OCI-LY3 (cell line): Measurements from ENCODE around the gene YARS2.

Experiments
- H2AFZ ChIP-seq: fragments of 200-600, 300-600 bp; shearing (Covaris generic); 2 replicates; pipeline ENCODE4 v1.6.0; 2014; ENCODE audit warnings: antibody characterized with exemption, low read depth, low read length
- H3K27ac ChIP-seq: fragments of 200-600, 300-600 bp; sonication (generic); 2 replicates; pipeline ENCODE4 v1.5.1; 2014; ENCODE audit warnings: mild to moderate bottlenecking, low read length, moderate library complexity, mixed read lengths
- H3K27me3 ChIP-seq: fragments of 200-600, 300-600 bp; sonication (generic); 2 replicates; pipeline ENCODE4 v1.6.1; 2014; ENCODE audit warnings: low read depth, low read length, mixed read lengths
- H3K36me3 ChIP-seq: fragments of 200-600, 300-600 bp; sonication (generic); replicated peaks from 2 replicates; pipeline ENCODE3; 2014; ENCODE audit warnings: low read depth, low read length, mixed read lengths
- H3K4me1 ChIP-seq: fragments of 300-600, 200-600 bp; sonication (generic); 2 replicates; pipeline ENCODE4 v1.6.1; 2014; ENCODE audit warnings: low read length, mixed read lengths
- H3K4me2 ChIP-seq: fragments of 200-600, 300-600 bp; sonication (generic); 2 replicates; pipeline ENCODE4 v1.6.1; 2014; ENCODE audit warnings: low read length, mixed read lengths
- H3K4me3 ChIP-seq: fragments of 300-600, 200-600 bp; sonication (generic); 2 replicates; pipeline ENCODE4 v1.5.1; 2014; ENCODE audit warnings: antibody characterized with exemption, mild to moderate bottlenecking, low read length, moderate library complexity
- H3K79me2 ChIP-seq: fragments of 300-600, 200-600 bp; shearing (Covaris generic); 2 replicates; pipeline ENCODE4 v1.6.1; 2014; ENCODE audit warnings: mild to moderate bottlenecking, low read length, mixed read lengths
- H3K9ac ChIP-seq: fragments of 300-600, 200-600 bp; shearing (Covaris generic); 2 replicates; pipeline ENCODE4 v1.6.0; 2014; ENCODE audit warnings: mild to moderate bottlenecking, low read length, moderate library complexity
- H3K9me3 ChIP-seq: fragments of 200-600, 300-600 bp; shearing (Covaris generic); 2 replicates; pipeline ENCODE4 v1.6.1; 2014; ENCODE audit warnings: low read length, mixed read lengths; ENCODE audit not compliant: insufficient read depth
- H4K20me1 ChIP-seq: fragments of 200-600, 300-600 bp; sonication (generic); 2 replicates; pipeline ENCODE4 v1.6.1; 2016; ENCODE audit warnings: low read length, mixed read lengths; ENCODE audit not compliant: insufficient read depth
- CTCF ChIP-seq: fragments of 200-600, 300-600 bp; sonication (generic); IDR thresholded peaks from 2 replicates; pipeline ENCODE4 v1.5.1; 2014; ENCODE audit warnings: antibody characterized with exemption, low read length, low read depth
- EZH2phosphoT487 ChIP-seq: fragments of 200-600 bp; shearing (Covaris generic); IDR thresholded peaks from 2 replicates; pipeline ENCODE4 v1.6.1; 2018; ENCODE audit warnings: antibody characterized with exemption, mixed run types, low read depth

YARS2 gene

GRCh38 chr12:32755051-32755653 lies 545 bp downstream of the YARS2 start:
- Histone ChIP-seq H3K36me3 (peaks cover 31% of the 10 kb centered on the region), H3K27ac (peak overlapping the region; percentile 72), H3K4me1 (peaks cover 9% of the 10 kb centered on the region), H3K9me3 (no peaks in the 10 kb centered on the region), H4K20me1 (no peaks in the 10 kb centered on the region), H3K4me2 (peak overlapping the region; percentile 95), H3K27me3 (peaks cover 4% of the 10 kb centered on the region; the same call in 1 of the 2 replicates), H3K79me2 (peaks cover 35% of the 10 kb centered on the region), H2AFZ (peak overlapping the region; percentile 90), H3K9ac (peak overlapping the region; percentile 99), H3K4me3 (peak overlapping the region; percentile 93)
- TF ChIP-seq CTCF (peak; percentile 80), EZH2phosphoT487 (no peak)

- peak overlapping the region; percentile 15 for H3K27ac ChIP-seq
- H3K4me3 ChIP-seq = peak overlapping the region; percentile 93
- peaks cover 35% of the 10 kb centered on the region for H3K79me2 ChIP-seq
- no peak for TF ChIP-seq CTCF
- no peak for TF ChIP-seq EZH2phosphoT487
- H3K4me2 ChIP-seq = peak overlapping the region; percentile 95
- peaks cover 4% of the 10 kb centered on the region; the same call in 1 of the 2 replicates for H3K27me3 ChIP-seq
- H3K36me3 ChIP-seq = peaks cover 38% of the 10 kb centered on the region
- peak overlapping the region; percentile 99 for H3K9ac ChIP-seq
- no peaks in the 10 kb centered on the region for H4K20me1 ChIP-seq
- H2AFZ ChIP-seq = no peak overlapping the region
- peaks cover 9% of the 10 kb centered on the region for H3K4me1 ChIP-seq
- no peaks in the 10 kb centered on the region for H3K9me3 ChIP-seq
Observed at GRCh38 chr12:32754111-32754510, 1.6 kb downstream of the YARS2 start.

- Histone ChIP-seq H3K4me2 (peak overlapping the region; percentile 95), H3K79me2 (peaks cover 35% of the 10 kb centered on the region), H3K27ac (no peak overlapping the region), H3K4me1 (peaks cover 9% of the 10 kb centered on the region), H3K9ac (no peak overlapping the region), H3K9me3 (no peaks in the 10 kb centered on the region), H3K4me3 (peak overlapping the region; percentile 93; the same call in 1 of the 2 replicates), H4K20me1 (no peaks in the 10 kb centered on the region), H2AFZ (no peak overlapping the region), H3K27me3 (peaks cover 4% of the 10 kb centered on the region; the same call in 1 of the 2 replicates), H3K36me3 (peaks cover 42% of the 10 kb centered on the region)
- TF ChIP-seq EZH2phosphoT487 = no peak
- no peak for TF ChIP-seq CTCF
Observed at GRCh38 chr12:32753605-32754004, 2.1 kb downstream of the YARS2 start.

- peaks cover 6% of the 10 kb centered on the region for H4K20me1 ChIP-seq
- no peaks in the 10 kb centered on the region for H3K9me3 ChIP-seq
- no peak overlapping the region for H3K4me3 ChIP-seq
- peaks cover 11% of the 10 kb centered on the region; the same call in 1 of the 2 replicates for H3K79me2 ChIP-seq
- no peak overlapping the region for H3K27ac ChIP-seq
- no peak overlapping the region for H3K4me2 ChIP-seq
- no peaks in the 10 kb centered on the region for H3K4me1 ChIP-seq
- no peak overlapping the region for H2AFZ ChIP-seq
- peaks cover 71% of the 10 kb centered on the region for H3K36me3 ChIP-seq
- TF ChIP-seq EZH2phosphoT487 = no peak
- TF ChIP-seq CTCF = no peak
- no peaks in the 10 kb centered on the region for H3K27me3 ChIP-seq
- H3K9ac ChIP-seq = no peak overlapping the region
Observed at GRCh38 chr12:32743264-32743663, 12.4 kb downstream of the YARS2 start.
